ENCODE results near the gene SLC39A11. TPM values are rescaled to one million over a fixed set of nuclear protein-coding genes. Genes with fewer than 3 reads are reported as not detected.
"Not testable (repeated sequence)": the region's sequence is repeated elsewhere in the genome, so short reads cannot be mapped to it uniquely, and the experiment has no call there.

SLC39A11 gene
- total and polyA plus RNA-seq, 4 donors, result 9.3 to 49.3 (median 24.7) TPM

- ATAC-seq (ENCODE audit: insufficient read depth, low FRiP score) (no peak), DNase-seq (no peak)
- Histone ChIP-seq H3K4me3 (no peak overlapping the region), H3K9me3 (ENCODE audit: control insufficient read depth in 4 of 4, insufficient read depth in 3 of 4, low read length in 3 of 4) (peaks cover 0 to 9% (median 3%) of the 10 kb centered on the region in 4 donors), H3K9ac (ENCODE audit: insufficient read depth in 1 of 2, low read length in 2 of 2) (no peak overlapping the region), H3K27ac (ENCODE audit: low read depth in 1 of 2, low read length in 1 of 2) (no peak overlapping the region), H3K4me1 (ENCODE audit: control insufficient read depth in 5 of 5, insufficient read depth in 5 of 5, low read length in 5 of 5) (no peaks in the 10 kb centered on the region), H3K36me3 (ENCODE audit: control insufficient read depth in 4 of 4, insufficient read depth in 4 of 4, low read length in 4 of 4) (peaks cover 0 to 1% (median 0%) of the 10 kb centered on the region in 4 donors), H3K27me3 (ENCODE audit: control insufficient read depth in 3 of 3, insufficient read depth in 3 of 3, low read length in 2 of 3) (no peaks in the 10 kb centered on the region)
- no peak for TF ChIP-seq CTCF (IDR thresholded peaks at IDR 0.05; ENCODE audit: control extremely low read depth, extremely low read depth)
- WGBS, 2 donors, result 77 to 81% methylated on average over 4 of the region's 4 CpGs
These were observed 262.6 kb downstream of the SLC39A11 start for GRCh38 chr17:72829883-72830282.

- ATAC-seq (ENCODE audit: insufficient read depth, low FRiP score), result no peak
- H3K36me3 ChIP-seq (ENCODE audit: control insufficient read depth in 4 of 4, insufficient read depth in 4 of 4, low read length in 4 of 4), result peaks cover 0 to 8% (median 0%) of the 10 kb centered on the region in 4 donors
- 92 to 93% methylated on average over 4 of the region's 4 CpGs for WGBS, 2 donors
These were observed 265.9 kb downstream of the SLC39A11 start for GRCh38 chr17:72826602-72827001.

GRCh38 chr17:72826059-72826458 lies 266.4 kb downstream of the SLC39A11 start:
- not testable (repeated sequence) for H3K36me3 ChIP-seq (ENCODE audit: control insufficient read depth in 4 of 4, insufficient read depth in 4 of 4, low read length in 4 of 4); H3K9ac ChIP-seq (ENCODE audit: insufficient read depth in 1 of 2, low read length in 2 of 2); H3K27me3 ChIP-seq (ENCODE audit: control insufficient read depth in 3 of 3, insufficient read depth in 3 of 3, low read length in 2 of 3); H3K27ac ChIP-seq (ENCODE audit: low read depth in 1 of 2, low read length in 1 of 2); ATAC-seq (ENCODE audit: insufficient read depth, low FRiP score); H3K9me3 ChIP-seq (ENCODE audit: control insufficient read depth in 4 of 4, insufficient read depth in 3 of 4, low read length in 3 of 4); H3K4me1 ChIP-seq (ENCODE audit: control insufficient read depth in 5 of 5, insufficient read depth in 5 of 5, low read length in 5 of 5); DNase-seq; H3K4me3 ChIP-seq
- WGBS, 2 donors, result 88 to 92% methylated on average over 2 of the region's 2 CpGs

More at GRCh38 chr17:72826602-72827001, 265.9 kb downstream of the SLC39A11 start:
- Histone ChIP-seq H3K27ac (ENCODE audit: low read depth in 1 of 2, low read length in 1 of 2) (no peak overlapping the region), H3K4me3 (no peak overlapping the region), H3K9me3 (ENCODE audit: control insufficient read depth in 4 of 4, insufficient read depth in 3 of 4, low read length in 3 of 4) (peaks cover 0 to 9% (median 5%) of the 10 kb centered on the region in 4 donors), H3K4me1 (ENCODE audit: control insufficient read depth in 5 of 5, insufficient read depth in 5 of 5, low read length in 5 of 5) (no peaks in the 10 kb centered on the region), H3K27me3 (ENCODE audit: control insufficient read depth in 3 of 3, insufficient read depth in 3 of 3, low read length in 2 of 3) (no peaks in the 10 kb centered on the region), H3K9ac (ENCODE audit: insufficient read depth in 1 of 2, low read length in 2 of 2) (no peak overlapping the region)
- no peak for TF ChIP-seq CTCF (IDR thresholded peaks at IDR 0.05; ENCODE audit: control extremely low read depth, extremely low read depth)
- no peak for DNase-seq

GRCh38 chr17:72825218-72825617 lies 267.3 kb downstream of the SLC39A11 start:
- H3K27ac ChIP-seq (ENCODE audit: low read depth in 1 of 2, low read length in 1 of 2), result no peak overlapping the region
- no peak overlapping the region for H3K9ac ChIP-seq (ENCODE audit: insufficient read depth in 1 of 2, low read length in 2 of 2)
- no peak for ATAC-seq (ENCODE audit: insufficient read depth, low FRiP score)
- H3K36me3 ChIP-seq (ENCODE audit: control insufficient read depth in 4 of 4, insufficient read depth in 4 of 4, low read length in 4 of 4), result peaks cover 0 to 7% (median 0%) of the 10 kb centered on the region in 4 donors
- H3K9me3 ChIP-seq (ENCODE audit: control insufficient read depth in 4 of 4, insufficient read depth in 3 of 4, low read length in 3 of 4), result peaks cover 0 to 9% (median 5%) of the 10 kb centered on the region in 4 donors
- no peaks in the 10 kb centered on the region for H3K4me1 ChIP-seq (ENCODE audit: control insufficient read depth in 5 of 5, insufficient read depth in 5 of 5, low read length in 5 of 5)
- H3K27me3 ChIP-seq (ENCODE audit: control insufficient read depth in 3 of 3, insufficient read depth in 3 of 3, low read length in 2 of 3), result no peaks in the 10 kb centered on the region
- no peak overlapping the region for H3K4me3 ChIP-seq
- no peak for DNase-seq
- 48 to 50% methylated on average over 1 of the region's 1 CpG for WGBS, 2 donors
- TF ChIP-seq CTCF (IDR thresholded peaks at IDR 0.05; ENCODE audit: control extremely low read depth, extremely low read depth), result no peak

- not testable (repeated sequence) for H3K27me3 ChIP-seq (ENCODE audit: control insufficient read depth in 3 of 3, insufficient read depth in 3 of 3, low read length in 2 of 3); H3K36me3 ChIP-seq (ENCODE audit: control insufficient read depth in 4 of 4, insufficient read depth in 4 of 4, low read length in 4 of 4); ATAC-seq (ENCODE audit: insufficient read depth, low FRiP score); H3K9me3 ChIP-seq (ENCODE audit: control insufficient read depth in 4 of 4, insufficient read depth in 3 of 4, low read length in 3 of 4); H3K4me3 ChIP-seq; H3K4me1 ChIP-seq (ENCODE audit: control insufficient read depth in 5 of 5, insufficient read depth in 5 of 5, low read length in 5 of 5); H3K27ac ChIP-seq (ENCODE audit: low read depth in 1 of 2, low read length in 1 of 2); DNase-seq; H3K9ac ChIP-seq (ENCODE audit: insufficient read depth in 1 of 2, low read length in 2 of 2)
- 97% methylated on average over 4 of the region's 4 CpGs for WGBS, 2 donors
These were observed 268.2 kb downstream of the SLC39A11 start for GRCh38 chr17:72824267-72824666.

All from lung (tissue), 12 donors.